GM12874 (cell line): ENCODE results near the gene CCDC197.

Experiments
- CTCF ChIP-seq: IDR thresholded peaks from 2 replicates; pipeline ENCODE4 v1.5.1; 2011; ENCODE audit warnings: low read depth, mild to moderate bottlenecking, control low read depth, low read length, moderate library complexity; ENCODE audit not compliant: insufficient read depth

Gene CCDC197

GRCh38 chr14:93957751-93958566 is 39.1 kb upstream of the CCDC197 start:
- TF ChIP-seq CTCF: no peak

DNA sequence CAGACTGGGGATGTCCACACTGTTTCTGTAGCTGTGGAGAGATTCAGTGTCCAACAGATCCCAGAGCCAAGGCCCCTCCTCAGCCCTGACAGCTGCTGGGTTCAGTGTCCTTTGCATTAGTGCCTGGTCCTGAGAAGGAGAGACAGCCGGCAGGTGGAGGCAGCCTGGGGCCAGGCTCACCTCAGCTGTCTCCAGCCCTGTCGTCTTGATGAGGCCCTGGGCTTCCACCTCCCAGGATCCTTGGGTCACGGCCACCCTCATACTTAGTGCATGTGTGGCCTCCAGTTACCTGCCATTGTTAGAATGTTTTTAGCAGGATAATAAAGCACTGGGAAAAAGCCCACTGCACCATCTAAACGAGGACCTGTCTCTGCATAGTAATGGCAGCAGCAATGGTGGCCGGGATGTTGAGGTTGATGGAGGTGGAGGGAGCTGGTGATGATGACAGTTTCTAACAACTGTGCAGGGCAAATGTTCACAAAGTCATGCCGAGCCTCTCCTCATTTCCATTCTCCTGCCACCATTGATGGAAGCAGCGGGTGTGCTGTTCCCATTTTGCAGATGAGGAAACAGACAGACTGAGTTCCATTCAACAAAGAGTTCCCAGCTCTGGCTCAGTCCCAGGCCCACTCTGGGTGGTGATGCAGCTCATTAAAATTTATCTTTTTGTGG is 38.4 kb upstream of the CCDC197 start:
- TF ChIP-seq CTCF: no peak

DNA sequence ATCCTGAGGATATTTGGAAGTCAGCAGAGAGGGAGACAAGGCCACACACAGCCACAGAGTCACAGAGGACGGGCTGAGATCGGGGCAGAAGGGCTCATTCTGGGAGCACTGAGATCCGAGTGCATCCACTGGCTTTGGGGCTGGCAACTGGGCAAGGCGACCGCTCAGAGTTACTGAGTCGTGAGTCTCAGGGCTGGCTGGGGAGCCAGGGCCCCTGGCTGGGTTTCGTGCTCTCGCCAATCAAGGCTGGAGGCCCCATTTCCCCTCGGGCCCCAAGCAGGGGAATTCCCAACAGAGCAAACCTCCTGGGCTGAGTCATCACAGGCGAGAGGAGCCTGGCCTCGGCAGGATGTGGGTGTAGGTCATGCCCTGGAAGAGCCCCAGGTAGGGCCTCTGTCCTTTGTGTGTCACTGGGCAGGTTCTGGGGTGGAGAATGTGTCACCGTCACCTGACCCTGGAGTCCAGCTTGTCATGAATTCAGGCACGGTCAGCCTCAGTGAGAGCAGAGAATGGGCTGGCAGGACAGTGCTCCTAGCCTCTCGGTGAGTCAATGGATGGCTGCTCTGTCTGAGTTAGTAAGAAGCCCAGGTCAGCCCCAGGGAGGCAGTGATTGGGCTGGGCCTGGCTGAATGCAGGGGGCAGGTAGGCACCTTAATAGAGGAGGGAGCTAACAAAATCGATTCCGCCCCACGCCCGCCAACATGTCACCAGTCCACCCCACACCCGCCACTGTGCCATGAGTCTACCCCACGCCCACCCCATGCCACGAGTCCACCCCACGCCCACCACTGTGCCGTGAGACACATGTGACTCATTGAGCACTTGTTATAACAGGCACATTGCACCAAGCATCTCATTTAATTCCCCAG is 37.6 kb upstream of the CCDC197 start:
- no peak for TF ChIP-seq CTCF

GRCh38 chr14:93960108-93960475 is 37.0 kb upstream of the CCDC197 start:
- no peak for TF ChIP-seq CTCF

GRCh38 chr14:93960774-93961438 is 36.2 kb upstream of the CCDC197 start:
- TF ChIP-seq CTCF: no peak

GRCh38 chr14:93961620-93962019 is 35.5 kb upstream of the CCDC197 start:
- TF ChIP-seq CTCF: no peak
